ENCODE measurements around the gene TBCB.
A peak's percentile ranks its signal among the peaks of the same experiment; 100 is the strongest.

Gene TBCB

DNA sequence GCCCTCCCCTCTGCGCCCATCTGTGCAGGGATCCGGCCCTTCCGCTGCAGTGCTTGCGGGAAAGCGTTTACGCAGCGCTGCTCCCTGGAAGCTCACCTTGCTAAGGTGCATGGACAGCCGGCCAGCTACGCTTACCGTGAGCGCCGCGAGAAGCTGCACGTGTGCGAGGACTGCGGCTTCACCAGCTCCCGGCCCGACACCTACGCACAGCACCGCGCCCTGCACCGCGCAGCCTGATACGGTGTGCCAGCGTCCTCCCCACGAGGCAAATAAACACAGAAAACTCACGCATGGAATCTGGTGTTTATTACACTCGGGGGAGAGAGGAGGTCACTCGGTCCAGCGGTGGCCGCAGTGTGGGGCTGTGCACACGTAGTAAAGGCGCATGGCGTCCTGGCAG lies 1.8 kb upstream of the TBCB start:
- Histone ChIP-seq H3K4me1 (ENCODE audit: control insufficient read depth in 1 of 2, insufficient read depth in 2 of 2, low read length in 2 of 2) (peaks cover 16 to 28% of the 10 kb centered on the region in 2 donors), H3K9me3 (ENCODE audit: control insufficient read depth in 1 of 2, low read length in 2 of 2) (no peaks in the 10 kb centered on the region), H3K4me3 (ENCODE audit: low read depth in 1 of 2, low read length in 2 of 2) (peak overlapping the region; percentile 94 to 96), H3K27me3 (ENCODE audit: control insufficient read depth in 1 of 2, insufficient read depth in 2 of 2, low read length in 2 of 2) (no peaks in the 10 kb centered on the region), H3K27ac (ENCODE audit: low read depth, low read length) (no peak overlapping the region), H3K9ac (ENCODE audit: low read depth in 1 of 2, low read length in 2 of 2) (no peak overlapping the region), H3K36me3 (ENCODE audit: control insufficient read depth in 1 of 2, insufficient read depth in 2 of 2, low read length in 2 of 2) (peaks cover 4 to 18% of the 10 kb centered on the region in 2 donors)

- H3K4me1 ChIP-seq (ENCODE audit: control insufficient read depth in 1 of 2, insufficient read depth in 2 of 2, low read length in 2 of 2), result peaks cover 16 to 28% of the 10 kb centered on the region in 2 donors
- no peaks in the 10 kb centered on the region for H3K9me3 ChIP-seq (ENCODE audit: control insufficient read depth in 1 of 2, low read length in 2 of 2)
- peaks cover 4 to 24% of the 10 kb centered on the region in 2 donors for H3K36me3 ChIP-seq (ENCODE audit: control insufficient read depth in 1 of 2, insufficient read depth in 2 of 2, low read length in 2 of 2)
- peak overlapping the region; percentile 94 to 96 for H3K4me3 ChIP-seq (ENCODE audit: low read depth in 1 of 2, low read length in 2 of 2)
- peak overlapping the region; percentile 83 to 92 for H3K9ac ChIP-seq (ENCODE audit: low read depth in 1 of 2, low read length in 2 of 2)
- no peaks in the 10 kb centered on the region for H3K27me3 ChIP-seq (ENCODE audit: control insufficient read depth in 1 of 2, insufficient read depth in 2 of 2, low read length in 2 of 2)
- H3K27ac ChIP-seq (ENCODE audit: low read depth, low read length), result peak overlapping the region; percentile 80
These were observed 1.2 kb upstream of the TBCB start for GRCh38 chr19:36113894-36114720.

DNA sequence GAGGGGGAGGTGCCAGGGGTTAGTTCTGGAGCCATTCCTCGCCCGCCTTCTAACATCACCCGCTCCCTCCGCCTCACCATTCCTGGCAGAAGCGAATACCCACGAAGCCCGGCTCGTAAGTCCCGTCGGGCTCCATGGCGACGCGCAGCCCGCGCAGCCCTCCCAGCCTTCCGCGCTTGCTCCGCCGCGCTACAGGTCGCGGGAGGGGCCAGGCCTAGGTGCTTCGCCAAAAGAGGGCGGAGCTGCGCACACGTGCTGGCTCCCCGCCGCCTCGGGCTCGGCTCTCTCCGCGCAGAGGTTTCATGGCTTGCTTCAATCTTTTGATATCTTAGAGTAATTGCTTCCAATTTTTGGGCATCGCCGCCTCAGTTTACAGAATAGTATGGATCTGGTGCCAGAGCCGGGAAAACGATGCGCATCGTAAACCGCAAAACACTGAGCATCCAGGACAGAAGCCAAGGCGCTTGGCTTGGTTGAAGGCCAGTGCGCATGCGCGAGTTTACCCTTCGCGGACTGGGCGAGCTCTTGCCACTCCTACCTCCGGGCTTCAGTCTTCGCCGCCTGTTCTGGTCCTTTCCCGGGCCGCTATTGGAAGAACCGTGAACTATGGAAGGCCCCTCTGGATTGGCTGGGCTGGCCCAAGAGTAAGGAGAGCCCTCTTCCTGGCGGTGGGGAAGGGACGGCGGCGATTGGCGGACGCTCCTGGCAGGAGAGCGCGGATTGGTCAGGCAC lies 381 bp upstream of the TBCB start, which contains the start of gene POLR2I:
POLR2I (minus strand) TSS at position 155 of the 732 bp plus-strand sequence; CDS start at position 136, 19 bp downstream.
- H3K4me1 ChIP-seq (ENCODE audit: control insufficient read depth in 1 of 2, insufficient read depth in 2 of 2, low read length in 2 of 2), result peaks cover 16 to 28% of the 10 kb centered on the region in 2 donors
- H3K4me3 ChIP-seq (ENCODE audit: low read depth in 1 of 2, low read length in 2 of 2), result peak within 1 kb of the TSS; percentile 94 to 96
- peak within 1 kb of the TSS; percentile 80 for H3K27ac ChIP-seq (ENCODE audit: low read depth, low read length)
- H3K27me3 ChIP-seq (ENCODE audit: control insufficient read depth in 1 of 2, insufficient read depth in 2 of 2, low read length in 2 of 2), result no peaks in the 10 kb centered on the region
- peak within 1 kb of the TSS; percentile 83 to 92 for H3K9ac ChIP-seq (ENCODE audit: low read depth in 1 of 2, low read length in 2 of 2)
- no peaks in the 10 kb centered on the region for H3K9me3 ChIP-seq (ENCODE audit: control insufficient read depth in 1 of 2, low read length in 2 of 2)
- H3K36me3 ChIP-seq (ENCODE audit: control insufficient read depth in 1 of 2, insufficient read depth in 2 of 2, low read length in 2 of 2), result peaks cover 4 to 30% of the 10 kb centered on the region in 2 donors

GRCh38 chr19:36116344-36116637 lies 1.0 kb downstream of the TBCB start:
- no peaks in the 10 kb centered on the region for H3K27me3 ChIP-seq (ENCODE audit: control insufficient read depth in 1 of 2, insufficient read depth in 2 of 2, low read length in 2 of 2)
- peak overlapping the region; percentile 94 to 96 for H3K4me3 ChIP-seq (ENCODE audit: low read depth in 1 of 2, low read length in 2 of 2)
- peaks cover 16 to 28% of the 10 kb centered on the region in 2 donors for H3K4me1 ChIP-seq (ENCODE audit: control insufficient read depth in 1 of 2, insufficient read depth in 2 of 2, low read length in 2 of 2)
- no peaks in the 10 kb centered on the region for H3K9me3 ChIP-seq (ENCODE audit: control insufficient read depth in 1 of 2, low read length in 2 of 2)
- no peak overlapping the region for H3K27ac ChIP-seq (ENCODE audit: low read depth, low read length)
- peaks cover 8 to 36% of the 10 kb centered on the region in 2 donors for H3K36me3 ChIP-seq (ENCODE audit: control insufficient read depth in 1 of 2, insufficient read depth in 2 of 2, low read length in 2 of 2)
- H3K9ac ChIP-seq (ENCODE audit: low read depth in 1 of 2, low read length in 2 of 2), result peak overlapping the region; percentile 53 to 54

DNA sequence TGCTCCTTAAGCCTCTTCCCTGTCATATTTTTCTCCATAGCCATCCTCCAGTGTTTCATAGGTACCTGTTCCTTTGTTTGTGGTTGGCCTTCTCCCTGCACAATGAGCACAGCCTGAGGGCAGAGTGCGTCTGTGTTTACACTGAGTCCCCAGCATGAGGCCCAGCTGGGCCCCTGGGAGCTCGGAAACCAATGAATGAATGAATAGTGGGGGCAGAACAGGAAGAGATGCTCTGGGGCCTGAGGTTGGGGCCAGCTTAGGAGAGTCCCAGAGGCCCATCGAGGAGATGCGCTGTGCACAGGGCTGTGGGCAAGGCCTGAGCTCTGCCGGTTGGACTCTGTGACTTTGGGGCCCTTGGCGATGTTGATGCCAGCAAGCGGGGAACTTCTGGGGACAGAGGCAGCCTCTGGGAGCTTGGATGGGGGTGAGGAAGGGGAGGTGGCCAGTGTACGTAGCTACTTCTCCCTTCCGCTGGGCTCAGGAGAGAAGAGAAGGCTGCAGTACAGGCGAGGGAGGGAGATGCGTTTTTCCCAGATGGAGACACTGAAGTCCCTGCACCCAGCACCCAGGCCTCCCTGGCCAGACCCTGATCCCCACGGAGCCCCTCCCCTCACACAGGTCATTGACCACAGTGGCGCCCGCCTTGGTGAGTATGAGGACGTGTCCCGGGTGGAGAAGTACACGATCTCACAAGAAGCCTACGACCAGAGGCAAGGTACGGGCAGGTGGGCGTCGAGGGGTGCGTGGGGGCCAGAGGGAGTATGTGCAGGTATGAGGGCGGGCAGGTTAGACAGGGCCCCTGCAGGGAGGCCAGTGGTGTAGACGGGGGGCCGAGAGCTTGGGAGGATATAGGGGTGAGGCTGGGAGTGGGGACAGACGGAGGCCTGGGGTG lies 5.1 kb downstream of the TBCB start:
- peaks cover 15 to 47% of the 10 kb centered on the region in 2 donors for H3K36me3 ChIP-seq (ENCODE audit: control insufficient read depth in 1 of 2, insufficient read depth in 2 of 2, low read length in 2 of 2)
- H3K9ac ChIP-seq (ENCODE audit: low read depth in 1 of 2, low read length in 2 of 2), result no peak overlapping the region

DNA sequence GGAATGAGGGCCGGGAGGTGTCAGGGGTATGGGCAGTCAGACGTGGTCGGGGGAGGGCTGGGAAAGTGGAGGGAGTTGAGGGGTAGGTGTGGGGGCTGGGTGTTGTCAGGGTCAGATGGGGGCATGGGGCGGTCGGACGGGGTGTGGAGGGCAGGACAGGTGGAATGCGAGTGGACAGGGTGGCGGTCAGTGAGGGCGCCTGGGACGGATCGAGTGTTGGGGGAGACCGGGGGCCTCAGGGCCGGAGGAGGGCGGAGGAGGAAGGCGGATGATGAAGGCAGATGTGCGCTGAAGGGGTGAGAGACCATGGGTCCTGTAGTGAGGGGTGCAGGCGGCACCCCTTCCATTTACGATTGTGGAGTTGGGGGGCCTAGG lies 5.7 kb downstream of the TBCB start:
- Histone ChIP-seq H3K4me1 (ENCODE audit: control insufficient read depth in 1 of 2, insufficient read depth in 2 of 2, low read length in 2 of 2) (peaks cover 4 to 10% of the 10 kb centered on the region in 2 donors), H3K9me3 (ENCODE audit: control insufficient read depth in 1 of 2, low read length in 2 of 2) (no peaks in the 10 kb centered on the region), H3K4me3 (ENCODE audit: low read depth in 1 of 2, low read length in 2 of 2) (no peak overlapping the region), H3K27ac (ENCODE audit: low read depth, low read length) (no peak overlapping the region), H3K9ac (ENCODE audit: low read depth in 1 of 2, low read length in 2 of 2) (no peak overlapping the region), H3K36me3 (ENCODE audit: control insufficient read depth in 1 of 2, insufficient read depth in 2 of 2, low read length in 2 of 2) (peaks cover 19 to 53% of the 10 kb centered on the region in 2 donors), H3K27me3 (ENCODE audit: control insufficient read depth in 1 of 2, insufficient read depth in 2 of 2, low read length in 2 of 2) (no peaks in the 10 kb centered on the region)

More for the DNA sequence above, 5.1 kb downstream of the TBCB start:
- H3K4me1 ChIP-seq (ENCODE audit: control insufficient read depth in 1 of 2, insufficient read depth in 2 of 2, low read length in 2 of 2), result peaks cover 6 to 12% of the 10 kb centered on the region in 2 donors
- H3K27ac ChIP-seq (ENCODE audit: low read depth, low read length), result no peak overlapping the region
- no peaks in the 10 kb centered on the region for H3K9me3 ChIP-seq (ENCODE audit: control insufficient read depth in 1 of 2, low read length in 2 of 2)
- H3K27me3 ChIP-seq (ENCODE audit: control insufficient read depth in 1 of 2, insufficient read depth in 2 of 2, low read length in 2 of 2), result no peaks in the 10 kb centered on the region
- no peak overlapping the region for H3K4me3 ChIP-seq (ENCODE audit: low read depth in 1 of 2, low read length in 2 of 2)

DNA sequence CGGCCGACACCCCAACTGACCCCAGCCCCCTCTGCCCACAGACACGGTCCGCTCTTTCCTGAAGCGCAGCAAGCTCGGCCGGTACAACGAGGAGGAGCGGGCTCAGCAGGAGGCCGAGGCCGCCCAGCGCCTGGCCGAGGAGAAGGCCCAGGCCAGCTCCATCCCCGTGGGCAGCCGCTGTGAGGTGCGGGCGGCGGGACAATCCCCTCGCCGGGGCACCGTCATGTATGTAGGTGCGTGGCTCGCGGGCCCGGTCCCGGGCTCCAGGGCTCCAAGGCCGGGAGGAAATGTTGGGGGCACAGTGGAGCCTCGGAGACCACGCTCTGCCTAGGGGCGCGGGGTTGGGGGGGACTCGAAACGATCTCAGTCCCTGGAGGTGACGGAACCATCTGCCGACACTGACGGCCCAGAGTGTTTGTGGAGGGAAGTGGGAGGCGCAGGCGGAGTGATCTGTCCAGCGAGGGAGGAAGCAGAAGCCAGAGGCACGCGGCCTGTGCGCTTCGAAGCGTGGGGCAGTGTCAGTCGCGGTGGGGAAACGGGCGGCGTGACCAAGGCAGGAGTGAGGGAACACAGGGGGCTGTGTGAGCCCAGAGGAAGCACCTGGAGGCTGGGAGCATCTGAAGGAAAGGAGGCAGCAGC lies 6.3 kb downstream of the TBCB start:
- Histone ChIP-seq H3K4me3 (ENCODE audit: low read depth in 1 of 2, low read length in 2 of 2) (no peak overlapping the region), H3K4me1 (ENCODE audit: control insufficient read depth in 1 of 2, insufficient read depth in 2 of 2, low read length in 2 of 2) (peaks cover 0 to 3% of the 10 kb centered on the region in 2 donors), H3K9ac (ENCODE audit: low read depth in 1 of 2, low read length in 2 of 2) (no peak overlapping the region), H3K36me3 (ENCODE audit: control insufficient read depth in 1 of 2, insufficient read depth in 2 of 2, low read length in 2 of 2) (peaks cover 19 to 53% of the 10 kb centered on the region in 2 donors), H3K9me3 (ENCODE audit: control insufficient read depth in 1 of 2, low read length in 2 of 2) (no peaks in the 10 kb centered on the region), H3K27me3 (ENCODE audit: control insufficient read depth in 1 of 2, insufficient read depth in 2 of 2, low read length in 2 of 2) (no peaks in the 10 kb centered on the region), H3K27ac (ENCODE audit: low read depth, low read length) (no peak overlapping the region)

DNA sequence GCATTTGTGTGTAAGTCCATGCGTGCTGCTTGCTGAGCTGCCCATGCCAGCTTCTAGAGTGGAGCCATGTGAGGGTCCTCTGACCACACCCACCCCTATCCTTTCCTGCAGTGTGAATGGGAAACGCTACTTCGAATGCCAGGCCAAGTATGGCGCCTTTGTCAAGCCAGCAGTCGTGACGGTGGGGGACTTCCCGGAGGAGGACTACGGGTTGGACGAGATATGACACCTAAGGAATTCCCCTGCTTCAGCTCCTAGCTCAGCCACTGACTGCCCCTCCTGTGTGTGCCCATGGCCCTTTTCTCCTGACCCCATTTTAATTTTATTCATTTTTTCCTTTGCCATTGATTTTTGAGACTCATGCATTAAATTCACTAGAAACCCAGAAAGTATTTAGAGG lies 10.3 kb downstream of the TBCB start:
- H3K9ac ChIP-seq (ENCODE audit: low read depth in 1 of 2, low read length in 2 of 2), result no peak overlapping the region

GRCh38 chr19:36128392-36128736 lies 13.1 kb downstream of the TBCB start:
- Histone ChIP-seq H3K27me3 (ENCODE audit: control insufficient read depth in 1 of 2, insufficient read depth in 2 of 2, low read length in 2 of 2) (no peaks in the 10 kb centered on the region), H3K36me3 (ENCODE audit: control insufficient read depth in 1 of 2, insufficient read depth in 2 of 2, low read length in 2 of 2) (peaks cover 9 to 20% of the 10 kb centered on the region in 2 donors), H3K27ac (ENCODE audit: low read depth, low read length) (peak overlapping the region; percentile 84), H3K9me3 (ENCODE audit: control insufficient read depth in 1 of 2, low read length in 2 of 2) (no peaks in the 10 kb centered on the region), H3K4me1 (ENCODE audit: control insufficient read depth in 1 of 2, insufficient read depth in 2 of 2, low read length in 2 of 2) (peaks cover 9 to 15% of the 10 kb centered on the region in 2 donors), H3K9ac (ENCODE audit: low read depth in 1 of 2, low read length in 2 of 2) (peak overlapping the region; percentile 69 to 80), H3K4me3 (ENCODE audit: low read depth in 1 of 2, low read length in 2 of 2) (peak overlapping the region; percentile 68 to 75)

More for the DNA sequence above, 10.3 kb downstream of the TBCB start:
- Histone ChIP-seq H3K36me3 (ENCODE audit: control insufficient read depth in 1 of 2, insufficient read depth in 2 of 2, low read length in 2 of 2) (peaks cover 15 to 31% of the 10 kb centered on the region in 2 donors), H3K4me1 (ENCODE audit: control insufficient read depth in 1 of 2, insufficient read depth in 2 of 2, low read length in 2 of 2) (peaks cover 9 to 10% of the 10 kb centered on the region in 2 donors), H3K4me3 (ENCODE audit: low read depth in 1 of 2, low read length in 2 of 2) (no peak overlapping the region), H3K9me3 (ENCODE audit: control insufficient read depth in 1 of 2, low read length in 2 of 2) (no peaks in the 10 kb centered on the region), H3K27ac (ENCODE audit: low read depth, low read length) (no peak overlapping the region), H3K27me3 (ENCODE audit: control insufficient read depth in 1 of 2, insufficient read depth in 2 of 2, low read length in 2 of 2) (no peaks in the 10 kb centered on the region)

Data from duodenal mucosa (tissue), 2 donors.